HG02981 (cell line): ENCODE measurements around the gene TMEM179B.
"Not testable (repeated sequence)": the region's sequence is repeated elsewhere in the genome, so short reads cannot be mapped to it uniquely, and the experiment has no call there.

Source experiments
- ATAC-seq: cut with Tn5 transposase; IDR thresholded peaks from one replicate; pipeline ENCODE4 v1.9.1; 2021; ENCODE audit warnings: mild to moderate bottlenecking, moderate library complexity; ENCODE audit not compliant: unreplicated experiment

Gene TMEM179B

DNA sequence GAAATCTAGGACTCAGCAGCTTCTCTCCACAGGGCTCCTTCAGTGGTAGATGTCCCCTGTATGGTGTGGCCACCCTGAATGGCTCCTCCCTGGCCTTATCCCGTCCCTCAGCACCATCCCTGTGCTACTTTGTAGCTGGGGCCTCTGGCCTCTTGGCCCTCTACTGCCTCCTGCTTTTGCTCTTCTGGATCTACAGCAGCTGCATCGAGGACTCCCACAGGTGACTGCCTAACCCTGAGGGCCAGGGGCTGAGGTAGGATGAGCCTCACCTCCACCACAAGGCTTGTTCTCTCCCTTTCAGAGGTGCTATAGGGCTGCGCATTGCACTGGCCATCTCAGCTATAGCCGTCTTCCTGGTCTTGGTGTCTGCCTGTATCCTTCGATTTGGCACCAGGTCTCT, 1.8 kb downstream of the TMEM179B start:
- ATAC-seq = no peak

DNA sequence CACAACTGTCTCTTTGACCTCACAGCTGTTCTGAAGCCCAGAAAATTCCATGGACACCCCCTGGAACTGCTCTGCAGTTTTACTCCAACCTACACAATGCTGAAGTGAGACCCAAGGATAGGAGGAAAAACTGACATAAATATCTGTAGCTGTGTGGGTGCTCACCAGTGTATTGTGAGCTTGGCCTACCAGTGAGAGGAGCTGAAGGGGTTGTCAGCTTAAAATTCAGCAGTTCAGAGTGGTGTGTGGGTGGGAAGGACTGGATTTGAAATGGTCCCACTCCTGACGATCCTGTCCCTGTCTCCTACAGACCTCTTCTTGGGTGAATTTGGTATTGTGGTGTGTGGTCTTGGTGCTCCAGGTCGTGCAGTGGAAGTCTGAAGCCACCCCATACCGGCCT, 2.4 kb downstream of the TMEM179B start:
- ATAC-seq = no peak

DNA sequence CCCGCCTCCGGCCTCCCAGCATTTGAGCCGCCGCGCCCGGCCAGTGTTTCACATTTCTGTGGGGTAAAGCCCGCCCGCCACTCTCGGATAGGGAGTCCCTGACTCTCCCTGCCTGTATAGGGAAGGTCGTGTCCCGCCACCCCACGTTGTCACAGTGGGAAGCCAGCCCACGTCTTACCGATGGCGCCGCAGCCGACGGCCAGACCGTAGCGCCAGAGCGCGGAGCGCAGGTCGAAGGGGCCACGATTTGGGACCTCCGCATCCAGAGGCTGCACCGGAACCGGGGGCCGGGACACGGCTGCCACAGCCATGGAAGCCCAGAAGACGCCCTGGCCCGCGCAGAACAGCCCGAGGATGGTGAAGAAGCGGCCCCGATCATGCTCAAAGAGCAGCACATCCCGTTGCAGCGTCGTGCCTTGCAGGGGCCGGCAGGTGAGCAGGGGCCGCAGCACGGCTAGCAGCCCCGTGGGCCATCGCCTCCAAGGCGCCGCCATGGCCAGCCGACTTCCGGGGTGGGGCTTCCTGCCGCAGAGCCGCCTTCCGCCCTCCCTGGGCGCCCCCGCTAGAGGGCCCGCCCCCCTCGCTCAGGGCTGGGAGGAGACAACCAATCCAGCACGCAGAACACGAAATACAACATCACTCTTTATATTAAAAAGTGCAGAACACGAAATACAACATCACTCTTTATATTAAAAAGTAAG, 4.4 kb downstream of the TMEM179B start, which contains the start of gene TMEM223:
TMEM223 (minus strand) TSS at position 506 of the 701 bp plus-strand sequence; CDS start at position 494, 12 bp downstream.
- ATAC-seq = peak; percentile 71

DNA sequence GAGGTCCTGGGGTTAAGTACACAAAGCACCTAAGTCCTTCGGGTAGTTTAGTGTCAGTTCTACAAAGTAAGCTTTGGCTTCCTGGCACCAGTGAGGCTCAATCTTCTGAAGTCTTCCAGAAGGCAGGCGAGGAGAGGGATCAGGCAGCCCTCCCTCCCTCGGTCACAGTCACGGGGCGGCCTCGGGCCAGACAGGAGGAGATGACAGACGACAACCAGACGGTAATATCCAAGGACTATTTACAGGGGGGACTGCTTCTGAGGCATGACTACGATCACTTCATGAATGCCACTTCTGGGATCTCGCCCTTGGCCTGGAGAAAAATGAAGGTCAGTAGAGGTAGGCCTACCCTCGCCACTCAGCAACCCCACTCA, 5.0 kb downstream of the TMEM179B start:
- ATAC-seq = no peak

DNA sequence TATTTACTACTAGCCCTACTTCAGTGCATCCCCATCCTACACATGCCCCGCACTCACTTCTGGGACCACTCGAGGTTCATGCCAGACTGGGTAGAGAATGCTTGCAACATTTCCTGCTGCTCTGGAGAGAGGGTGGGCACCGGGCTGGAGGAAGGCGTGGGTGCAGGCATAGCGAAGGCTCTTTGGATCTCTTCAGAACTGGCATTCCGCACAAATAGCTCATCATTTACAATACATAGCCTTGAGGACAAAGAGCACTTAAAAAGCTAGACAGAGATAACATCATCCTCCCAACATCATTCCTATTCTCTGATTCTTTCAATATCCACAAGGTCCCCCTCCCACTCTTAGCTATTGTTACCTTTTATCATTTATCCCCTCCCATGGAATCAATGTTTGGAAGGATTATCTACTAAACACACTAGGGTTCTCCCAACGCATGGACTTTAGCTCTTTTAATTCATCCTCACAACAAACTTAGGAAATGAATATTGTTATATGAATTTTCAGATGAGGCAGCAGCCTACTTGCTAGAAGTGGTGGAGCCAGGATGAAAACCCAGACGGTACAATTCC, 7.1 kb downstream of the TMEM179B start:
- no peak for ATAC-seq

DNA sequence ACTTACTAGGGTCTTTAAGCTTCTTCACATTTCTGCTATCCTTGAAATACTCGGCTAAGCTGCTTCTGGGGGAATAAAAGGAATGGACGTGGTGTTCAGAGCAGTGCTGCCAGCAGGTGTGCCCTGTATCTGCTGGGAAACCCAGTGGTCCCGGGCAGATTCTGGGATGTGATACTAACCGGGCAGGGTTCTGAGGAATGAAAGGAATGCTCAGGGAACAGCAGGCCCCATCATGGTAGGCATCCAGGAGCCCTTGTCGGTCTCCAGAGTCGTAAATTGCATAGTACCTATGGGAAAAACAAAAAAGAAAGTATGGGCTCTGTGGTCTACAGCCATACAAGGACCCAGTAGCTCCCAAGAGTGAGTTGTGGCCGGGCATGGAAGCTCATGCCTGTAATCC, 9.1 kb downstream of the TMEM179B start:
- ATAC-seq = no peak

DNA sequence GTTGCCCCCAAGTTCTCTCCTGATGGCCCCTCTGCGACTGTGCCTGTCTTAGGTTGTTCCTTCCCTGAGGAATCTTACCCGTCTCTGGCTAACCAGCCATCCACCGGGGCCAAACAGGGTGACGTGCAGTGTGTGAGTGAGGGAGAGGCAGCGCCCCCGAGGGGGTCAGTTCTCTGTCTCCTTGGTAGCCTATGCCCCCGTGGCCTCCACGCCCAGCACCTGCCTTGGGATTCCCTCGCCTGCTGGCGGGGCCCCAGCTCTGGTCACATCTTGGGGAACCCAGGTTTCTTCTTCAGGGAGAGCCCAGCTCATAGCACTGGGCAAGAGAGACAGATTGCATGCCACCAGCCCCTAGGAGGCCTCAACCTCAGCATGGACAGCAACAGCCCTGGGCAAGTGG, 12.3 kb downstream of the TMEM179B start:
- ATAC-seq = no peak

DNA sequence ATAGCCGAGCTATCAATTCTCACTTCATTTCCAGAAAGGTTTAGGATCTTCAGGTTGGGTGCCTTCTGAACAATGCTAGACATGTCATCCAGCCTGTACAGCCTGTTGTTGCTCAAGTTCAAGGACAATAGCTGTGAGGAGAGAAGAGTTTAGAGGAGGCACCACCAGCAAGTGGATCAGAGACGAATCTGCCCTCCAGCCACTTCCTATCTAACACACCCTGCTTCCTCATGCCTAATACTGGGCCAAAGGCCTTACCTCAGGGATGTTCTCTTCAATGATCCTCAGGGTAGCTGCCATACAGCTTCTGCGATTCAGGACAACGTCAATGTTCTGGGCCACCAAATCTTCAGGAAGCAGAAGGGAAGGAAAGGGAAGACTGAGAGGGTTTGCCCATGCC, 13.9 kb downstream of the TMEM179B start:
- ATAC-seq = no peak

DNA sequence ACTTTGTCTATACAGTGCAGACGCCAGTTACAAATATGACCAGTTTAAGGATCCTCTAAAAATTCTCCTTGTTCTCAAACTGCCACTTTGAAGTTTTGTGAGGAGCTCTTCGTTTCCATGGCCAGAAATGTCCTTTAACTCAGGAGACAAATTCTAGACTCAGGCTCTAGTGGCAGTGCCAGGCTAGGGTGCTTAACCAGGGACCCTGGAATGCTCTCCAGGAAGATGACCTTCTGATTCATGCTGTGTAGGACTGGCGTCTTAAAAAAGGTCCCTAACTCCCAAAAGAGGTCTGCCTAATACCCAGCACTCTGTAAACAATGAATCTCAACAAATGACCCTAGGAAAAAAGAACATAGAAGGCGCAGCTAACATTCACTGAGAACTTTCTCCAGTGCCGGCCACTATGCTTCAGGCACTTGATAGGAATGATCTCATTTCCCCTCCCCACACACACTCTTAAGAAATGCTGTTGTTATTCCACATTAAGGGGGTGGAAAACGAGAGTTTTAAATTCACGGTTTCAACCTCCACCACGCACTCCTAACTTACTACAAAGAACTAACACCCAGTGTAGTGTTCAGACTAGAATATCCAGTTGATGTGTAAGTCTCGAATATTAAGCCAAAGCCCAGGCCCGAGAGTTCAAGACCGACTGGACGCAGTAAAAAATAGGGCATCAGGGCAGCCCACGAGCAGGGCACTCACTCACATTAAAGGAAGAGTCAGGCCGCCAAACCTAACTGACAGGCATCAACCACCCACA, 17.3 kb downstream of the TMEM179B start:
- ATAC-seq = peak; percentile 7

DNA sequence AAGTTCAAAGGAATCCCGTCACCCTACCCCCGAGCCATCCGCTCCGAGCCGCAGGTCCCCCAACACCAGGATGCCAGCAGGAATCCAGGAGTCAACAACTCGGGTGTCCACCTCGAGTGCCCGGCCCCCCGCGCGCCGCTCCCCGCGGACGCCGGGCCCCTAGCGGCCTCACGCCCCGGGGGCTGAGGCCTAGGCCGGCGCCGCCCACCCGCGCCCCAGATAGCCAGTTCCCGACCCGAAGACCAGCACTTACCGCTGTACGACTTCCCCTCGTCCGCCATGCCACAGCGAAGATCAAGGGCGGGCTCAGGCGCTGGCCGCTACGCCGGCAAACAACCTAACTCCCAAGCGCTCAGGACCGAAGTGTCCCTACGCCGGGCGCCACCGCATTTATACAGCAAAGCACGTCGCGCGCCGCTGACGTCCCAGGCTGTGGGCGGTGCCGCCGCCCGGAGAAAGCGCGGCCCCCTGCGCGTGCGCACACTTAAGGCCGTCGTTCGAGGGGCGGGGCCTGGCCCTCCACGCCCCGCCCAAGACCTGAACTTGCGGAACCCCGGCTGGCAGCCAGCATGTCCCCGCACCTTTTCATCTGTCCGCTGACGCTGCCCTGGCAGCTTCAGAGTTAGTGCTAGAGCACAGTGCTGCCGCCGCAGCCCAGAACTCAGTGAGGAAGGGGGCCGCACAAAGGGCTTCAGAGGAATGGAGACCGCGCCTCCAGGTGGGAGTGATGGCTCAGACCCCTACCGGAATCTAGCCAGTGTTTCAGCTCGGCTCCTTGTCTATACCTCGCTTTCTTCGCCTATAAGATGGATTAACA, 18.1 kb downstream of the TMEM179B start, which contains the start of gene NXF1:
NXF1 (minus strand) TSS at position 365 of the 817 bp plus-strand sequence; CDS start at position 281, 84 bp downstream.
- peak; percentile 72 for ATAC-seq

DNA sequence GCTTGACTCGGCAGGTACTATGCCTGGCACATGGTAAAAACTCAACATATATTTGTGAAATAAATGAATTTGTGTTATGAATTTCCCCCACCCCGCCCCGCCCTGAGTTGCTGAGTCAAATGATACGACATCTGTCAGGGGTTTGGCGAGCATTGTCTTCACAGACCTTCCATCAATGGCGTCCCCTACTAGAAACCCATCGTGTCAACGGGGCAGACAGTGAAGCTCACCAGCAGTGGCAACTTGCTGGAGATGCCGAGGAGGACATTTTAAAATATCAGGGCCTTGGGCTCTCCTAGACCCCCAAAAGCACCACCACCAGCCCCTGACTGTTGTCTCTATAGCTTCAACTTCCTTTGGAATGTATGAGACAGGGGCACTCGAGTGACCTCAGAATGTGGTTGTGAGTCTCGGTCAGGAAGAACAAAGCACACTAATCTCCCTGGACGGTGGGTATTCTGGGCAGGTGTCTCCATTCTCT, 18.8 kb downstream of the TMEM179B start:
- ATAC-seq = no peak

DNA sequence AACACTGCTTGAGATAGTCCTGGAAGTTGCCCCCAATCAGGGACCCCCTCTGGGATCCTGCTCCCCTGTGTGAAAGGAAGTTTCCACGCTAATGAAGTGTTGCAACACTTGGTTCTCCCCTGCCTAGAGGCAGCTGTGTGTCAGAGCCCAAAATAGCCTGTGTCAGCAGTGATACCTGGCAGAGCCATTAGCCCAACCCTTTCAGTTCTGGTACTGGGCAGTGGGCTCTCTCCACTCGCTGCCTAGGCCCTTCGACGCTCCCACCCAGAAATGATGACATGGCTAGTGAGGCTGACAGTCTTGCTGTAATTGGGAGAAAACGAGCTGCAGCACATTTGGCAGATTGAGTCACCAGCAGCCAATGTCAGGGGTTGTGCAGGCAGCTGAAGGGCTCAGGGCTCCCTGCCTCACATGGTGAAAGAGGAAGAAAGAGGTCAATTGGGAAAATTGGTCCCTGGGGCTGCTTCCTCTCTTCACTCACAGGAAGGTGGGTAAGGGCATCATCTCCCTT, 19.5 kb downstream of the TMEM179B start:
- no peak for ATAC-seq

DNA sequence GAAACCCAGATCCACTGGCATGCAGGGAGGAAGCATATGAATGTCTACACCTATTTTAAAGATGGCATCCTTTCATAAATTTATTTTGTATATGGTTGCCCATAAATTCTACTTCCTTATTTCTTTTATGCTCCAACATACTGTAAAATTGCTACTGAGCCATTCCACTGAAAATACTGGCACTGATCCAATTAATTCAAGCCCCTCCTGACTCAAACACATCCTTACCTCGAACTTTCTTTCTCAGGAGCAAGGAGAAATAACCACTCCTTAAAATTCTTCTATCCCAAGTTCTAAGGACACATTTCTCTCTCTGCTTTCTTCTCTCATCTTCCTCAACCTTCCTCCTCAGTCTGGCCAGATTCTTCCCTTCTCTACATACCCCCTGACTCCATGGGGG, 23.5 kb downstream of the TMEM179B start:
- no peak for ATAC-seq

DNA sequence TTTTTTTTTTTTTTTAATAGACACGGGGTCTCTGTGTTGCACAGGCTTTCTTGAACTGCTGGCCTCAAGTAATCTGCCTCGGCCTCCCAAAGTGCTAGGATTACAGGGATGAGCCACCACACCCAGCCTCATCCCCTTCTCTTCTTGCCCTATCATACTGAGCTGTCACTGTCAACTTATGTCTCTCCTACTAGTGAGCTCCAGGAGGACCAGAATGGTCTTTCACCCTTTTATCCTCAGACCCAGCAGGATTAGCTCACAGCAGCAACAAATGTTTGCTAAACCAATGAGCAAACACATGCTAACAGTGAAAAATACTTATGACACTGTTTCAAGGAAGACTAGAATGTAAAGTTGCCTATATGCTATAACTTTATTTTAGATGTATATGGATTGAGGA, 24.5 kb downstream of the TMEM179B start:
- no peak for ATAC-seq

DNA sequence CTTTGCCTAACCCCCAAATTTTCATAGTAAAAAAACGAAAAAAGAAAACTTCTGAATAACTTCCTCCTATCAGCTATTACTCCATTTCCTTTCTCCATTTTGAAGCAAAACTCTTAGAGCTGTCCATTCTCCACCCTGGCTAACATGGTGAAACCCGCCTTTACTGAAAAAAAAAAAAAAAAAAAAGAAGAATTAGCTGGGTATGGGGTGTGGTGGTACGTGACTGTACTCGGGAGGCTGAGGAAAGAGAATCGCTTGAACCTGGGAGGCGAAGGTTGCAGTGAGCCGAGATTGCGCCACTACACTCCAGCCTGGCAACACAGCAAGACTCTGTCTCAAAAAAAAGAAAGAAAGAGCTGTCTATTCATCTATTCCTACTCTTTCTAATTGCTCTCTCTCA, 29.4 kb downstream of the TMEM179B start:
- ATAC-seq = no peak

DNA sequence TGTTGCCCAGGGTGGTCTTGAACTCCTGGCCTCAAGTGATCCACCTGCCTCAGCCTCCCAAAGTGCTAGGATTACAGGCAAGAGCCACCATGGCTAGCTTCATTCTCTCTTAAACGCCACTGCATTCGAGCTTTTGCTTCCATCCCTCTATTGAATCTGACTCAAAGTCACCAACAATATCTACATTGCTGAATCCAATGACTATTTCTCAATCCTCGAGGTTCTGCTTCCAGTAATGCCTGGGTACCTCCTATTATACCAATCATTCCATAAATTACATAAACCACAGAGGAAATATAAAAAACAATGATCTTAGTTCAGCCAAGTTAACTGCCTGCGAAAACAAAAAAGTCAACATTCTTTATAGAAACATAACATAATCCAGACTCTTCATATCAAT, 29.9 kb downstream of the TMEM179B start:
- no peak for ATAC-seq

DNA sequence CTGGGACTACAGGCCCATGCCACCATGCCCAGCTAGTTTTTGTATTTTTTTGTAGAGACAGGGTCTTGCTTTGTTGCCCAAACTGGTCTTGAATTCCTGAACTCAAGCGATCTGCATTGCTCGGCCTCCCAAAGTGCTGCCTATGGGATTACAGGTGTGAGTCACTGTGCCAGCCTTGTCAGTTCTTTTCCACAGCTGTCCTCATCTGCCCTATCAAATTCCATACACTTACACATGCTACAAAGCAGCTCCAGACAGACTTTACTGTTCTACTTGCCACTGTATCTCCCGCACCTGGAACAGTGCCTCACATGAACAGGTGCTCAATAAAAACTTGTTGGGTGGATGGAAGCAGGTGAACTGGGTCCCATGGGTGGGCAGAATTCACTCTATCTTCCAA, 36.5 kb downstream of the TMEM179B start:
- no peak for ATAC-seq

DNA sequence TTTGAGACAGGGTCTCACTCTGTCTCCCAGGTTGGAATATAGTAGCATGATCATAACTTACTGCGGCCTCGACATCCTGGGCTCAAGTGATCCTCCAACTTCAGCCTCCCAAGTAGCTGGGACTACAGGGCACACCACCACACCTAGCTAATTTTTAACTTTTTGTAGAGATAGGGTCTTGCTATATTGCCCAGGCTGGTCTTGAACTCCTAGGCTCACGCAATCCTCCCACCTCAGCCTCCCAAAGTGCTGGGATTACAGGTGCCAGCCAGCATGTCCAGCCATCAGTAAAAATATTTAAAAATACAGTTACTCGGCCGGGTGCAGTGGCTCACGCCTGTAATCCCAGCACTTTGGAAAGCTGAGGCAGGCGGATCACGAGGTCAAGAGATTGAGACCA, 40.9 kb downstream of the TMEM179B start:
- ATAC-seq = not testable (repeated sequence)

DNA sequence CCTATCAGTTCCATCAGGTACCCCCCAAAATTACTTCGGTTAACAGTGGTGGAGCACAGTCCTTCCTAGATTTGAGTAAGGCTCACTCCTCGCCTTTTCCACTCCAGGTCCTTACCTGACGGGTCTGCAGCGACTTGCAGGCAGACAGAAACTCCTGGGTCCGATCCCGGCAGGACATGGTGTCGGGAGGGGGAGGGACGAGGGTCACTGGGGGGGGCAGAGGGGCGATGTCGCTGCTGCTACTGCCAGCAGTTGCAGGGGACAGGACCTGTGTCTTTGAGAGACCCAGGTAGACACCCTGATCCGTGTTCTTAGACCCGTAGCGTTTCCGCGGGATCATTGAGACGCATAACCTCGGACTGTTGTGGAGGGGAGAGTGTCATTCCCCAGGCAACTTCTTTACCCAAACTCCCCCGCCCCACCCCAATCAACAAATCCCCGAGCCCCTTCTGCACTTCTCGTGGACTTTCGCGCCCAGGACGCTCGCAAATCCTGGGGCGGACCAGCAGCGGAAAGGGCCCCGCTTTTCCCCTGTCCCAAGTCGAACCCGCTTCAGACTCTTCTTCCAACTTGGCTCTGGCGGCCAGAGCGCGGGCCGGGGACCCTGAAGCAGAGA, 43.8 kb downstream of the TMEM179B start:
- peak; percentile 7 for ATAC-seq
